Right ventricle myocardium superior (tissue), 1 donor: Measurements from ENCODE around the gene MESD. TPM values are rescaled to one million over a fixed set of nuclear protein-coding genes. Genes with fewer than 3 reads are reported as not detected.

Source experiments
- ATAC-seq: fragments of 200-7000 bp; cut with Tn5 transposase; one replicate; pipeline ENCODE4 v1.9.1; 2020; ENCODE audit warnings: mild to moderate bottlenecking; ENCODE audit not compliant: poor library complexity
- DNase-seq: peaks from one replicate; pipeline ENCODE4 v3.0.0-alpha.2; 2020
- intact Hi-C: fragments of 100-400 bp; cut with DNase I; formaldehyde crosslinking; loops from one replicate; pipeline ENCODE4 v1.11.2; 2022
- total RNA-seq: library from RNA; stranded (reverse); fragmentation: NEBNext Ultra II Directional; extraction: Animal tissue kit (Norgen Biotek cat#: 25700); gene quantifications from one replicate; pipeline ENCODE4 v1.2.1, GENCODE V29; 2021
- donor health status: DM: no; HTN: yes; CAD: no; lungs with severe emphysema.

The MESD gene
- total RNA-seq, 1 donor from 2014 or later = 12.5 TPM

GRCh38 chr15:80950291-80951078 lies 39.1 kb downstream of the MESD start:
- no peak for DNase-seq
- no peak for ATAC-seq
- intact Hi-C loops = no loop called here

- no peak for DNase-seq
Observed at GRCh38 chr15:80949756-80950155, 39.9 kb downstream of the MESD start.

DNA sequence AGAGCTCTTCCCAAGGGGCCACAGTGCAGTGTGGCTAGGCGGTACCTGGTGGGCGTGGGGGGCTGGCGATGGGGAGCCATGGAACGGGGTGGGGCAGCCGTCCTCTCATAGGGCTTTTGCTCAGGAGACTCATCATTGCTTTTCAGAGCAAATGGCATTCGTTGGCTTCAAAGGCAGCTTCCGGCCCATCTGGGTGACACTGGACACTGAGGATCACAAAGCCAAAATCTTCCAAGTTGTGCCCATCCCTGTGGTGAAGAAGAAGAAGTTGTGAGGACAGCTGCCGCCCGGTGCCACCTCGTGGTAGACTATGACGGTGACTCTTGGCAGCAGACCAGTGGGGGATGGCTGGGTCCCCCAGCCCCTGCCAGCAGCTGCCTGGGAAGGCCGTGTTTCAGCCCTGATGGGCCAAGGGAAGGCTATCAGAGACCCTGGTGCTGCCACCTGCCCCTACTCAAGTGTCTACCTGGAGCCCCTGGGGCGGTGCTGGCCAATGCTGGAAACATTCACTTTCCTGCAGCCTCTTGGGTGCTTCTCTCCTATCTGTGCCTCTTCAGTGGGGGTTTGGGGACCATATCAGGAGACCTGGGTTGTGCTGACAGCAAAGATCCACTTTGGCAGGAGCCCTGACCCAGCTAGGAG lies 40.8 kb downstream of the MESD start:
- no peak for DNase-seq
- no peak for ATAC-seq
- intact Hi-C loops = no loop called here

More at GRCh38 chr15:80949756-80950155, 39.9 kb downstream of the MESD start:
- ATAC-seq = no peak
- intact Hi-C loops = no loop called here

- intact Hi-C loops = no loop called here
- no peak for DNase-seq
- ATAC-seq = no peak
Observed at GRCh38 chr15:80946576-80946975, 43.0 kb downstream of the MESD start.

DNA sequence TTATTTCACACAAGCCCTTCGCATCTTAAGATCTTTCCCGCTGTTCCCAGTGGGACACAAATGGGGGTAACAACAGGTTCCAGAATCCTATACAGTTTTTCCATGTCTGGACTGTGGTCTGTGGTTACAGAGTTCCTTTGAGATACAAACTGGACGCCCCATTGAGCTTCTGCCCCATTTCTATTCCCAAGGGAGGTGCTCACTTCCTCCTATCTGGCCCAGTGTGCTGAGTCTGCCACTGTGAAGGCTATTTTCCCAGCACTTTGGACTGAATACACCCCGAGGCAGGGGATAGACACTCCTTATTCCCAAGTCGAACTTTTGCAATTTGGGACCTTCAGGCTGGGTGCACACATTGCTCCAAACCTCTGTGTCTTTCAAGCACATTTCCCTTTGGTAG lies 44.0 kb downstream of the MESD start:
- intact Hi-C loops = no loop called here
- ATAC-seq (no peak), DNase-seq (no peak)

GRCh38 chr15:80944818-80945217 lies 44.8 kb downstream of the MESD start:
- intact Hi-C loops = no loop called here
- ATAC-seq (no peak), DNase-seq (no peak)

DNA sequence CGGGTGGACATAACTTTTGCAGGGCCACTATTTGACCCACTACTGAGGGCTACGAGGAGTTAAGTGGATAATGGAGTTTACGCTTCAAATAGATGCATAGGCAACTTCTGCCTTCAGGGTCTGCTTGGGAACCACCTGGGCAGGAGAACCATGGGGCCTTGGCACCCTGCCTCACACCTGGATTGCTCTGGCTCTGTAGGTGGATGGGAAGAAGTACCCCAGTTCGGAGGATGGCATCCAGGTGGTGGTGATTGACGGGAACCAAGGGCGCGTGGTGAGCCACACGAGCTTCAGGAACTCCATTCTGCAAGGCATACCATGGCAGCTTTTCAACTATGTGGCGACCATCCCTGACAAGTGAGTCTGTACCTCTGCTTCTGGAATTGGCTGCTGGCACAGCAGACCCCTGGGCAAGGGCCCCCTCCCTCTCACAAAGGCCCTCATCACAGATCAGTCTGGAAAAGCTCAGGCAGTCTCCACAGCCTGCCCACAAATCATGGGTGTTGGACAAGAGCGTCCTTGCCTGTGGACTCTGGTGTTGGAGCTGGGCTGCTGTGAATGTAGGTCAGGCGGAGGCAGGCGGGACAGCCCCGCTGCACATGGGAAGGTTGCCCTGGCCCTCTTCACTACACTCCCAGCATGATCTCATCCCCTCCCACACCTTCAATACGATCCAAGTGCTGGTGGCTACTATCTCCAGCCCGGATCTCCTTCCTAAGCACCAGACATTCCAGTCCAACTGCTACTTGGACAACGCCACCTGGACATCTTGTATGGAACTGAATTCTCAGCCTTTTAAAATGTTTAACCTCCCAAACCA lies 46.7 kb downstream of the MESD start:
- DNase-seq = peak; percentile 51
- peak; percentile 80 for ATAC-seq
- intact Hi-C loops = no loop called here

DNA sequence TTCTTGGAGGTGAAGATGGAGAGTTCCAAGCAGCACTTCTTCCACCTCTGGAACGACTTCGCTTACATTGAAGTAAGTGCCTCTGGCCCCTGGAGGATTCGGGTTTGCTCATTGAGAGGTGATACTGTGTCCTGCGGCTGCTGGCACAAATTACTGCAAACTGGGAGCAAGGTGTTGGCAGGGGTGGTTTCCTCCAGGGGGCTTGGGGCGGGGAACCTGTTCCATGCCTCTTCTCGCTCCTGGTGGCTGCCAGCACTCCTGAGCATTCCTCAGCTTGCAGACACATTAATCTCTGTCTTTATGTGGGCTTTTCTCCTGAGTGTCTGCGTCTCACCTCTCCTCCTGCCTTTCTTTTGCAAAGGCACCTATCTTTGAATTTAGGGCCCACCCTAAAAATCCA lies 47.4 kb downstream of the MESD start:
- intact Hi-C loops = no loop called here
- DNase-seq (no peak), ATAC-seq (no peak)

DNA sequence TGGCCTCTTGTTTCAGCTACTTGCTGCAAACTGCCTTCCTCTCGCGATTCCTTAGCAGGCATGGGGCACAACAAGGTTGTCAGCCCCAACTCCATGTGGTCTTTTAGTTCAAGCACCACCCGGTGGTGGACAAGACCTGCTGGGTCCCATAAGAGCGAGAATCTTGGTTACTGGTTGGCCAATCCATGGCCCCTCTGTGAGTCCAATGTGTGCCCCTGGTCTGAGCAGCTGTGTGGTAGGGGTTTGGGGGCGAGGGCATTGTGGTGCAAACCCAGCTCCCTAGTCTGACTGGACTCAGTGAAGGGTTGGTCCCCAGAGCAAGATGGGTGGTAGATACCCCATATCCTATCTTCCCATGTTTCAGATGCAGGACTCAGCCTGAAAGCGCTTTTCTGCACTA lies 48.8 kb downstream of the MESD start:
- DNase-seq (no peak), ATAC-seq (no peak)
- intact Hi-C loops = no loop called here

GRCh38 chr15:80940331-80940730 lies 49.3 kb downstream of the MESD start:
- intact Hi-C loops = no loop called here
- ATAC-seq (no peak), DNase-seq (no peak)

DNA sequence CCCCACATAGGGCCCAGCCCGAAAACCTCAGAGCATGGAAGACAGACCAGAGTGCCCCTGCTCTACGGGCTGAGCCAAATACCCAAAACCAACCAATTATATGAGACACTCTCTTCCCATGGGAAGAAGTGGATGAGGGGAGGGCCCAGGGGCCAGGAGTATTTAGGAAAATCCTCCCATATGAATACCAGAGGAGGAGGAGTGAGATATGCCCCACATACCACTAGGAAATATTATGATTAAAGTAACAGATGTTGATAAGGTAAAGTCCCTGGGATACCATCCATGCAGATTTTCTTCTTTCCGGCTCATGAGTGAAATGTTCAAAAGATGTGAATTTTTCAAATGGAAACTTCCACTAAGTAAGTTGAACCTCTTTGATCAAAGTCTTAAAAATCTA lies 50.4 kb downstream of the MESD start:
- ATAC-seq = no peak
- no peak for DNase-seq
- intact Hi-C loops = no loop called here

- intact Hi-C loops = no loop called here
- no peak for DNase-seq
- no peak for ATAC-seq
Observed at GRCh38 chr15:80937718-80938117, 51.9 kb downstream of the MESD start.

DNA sequence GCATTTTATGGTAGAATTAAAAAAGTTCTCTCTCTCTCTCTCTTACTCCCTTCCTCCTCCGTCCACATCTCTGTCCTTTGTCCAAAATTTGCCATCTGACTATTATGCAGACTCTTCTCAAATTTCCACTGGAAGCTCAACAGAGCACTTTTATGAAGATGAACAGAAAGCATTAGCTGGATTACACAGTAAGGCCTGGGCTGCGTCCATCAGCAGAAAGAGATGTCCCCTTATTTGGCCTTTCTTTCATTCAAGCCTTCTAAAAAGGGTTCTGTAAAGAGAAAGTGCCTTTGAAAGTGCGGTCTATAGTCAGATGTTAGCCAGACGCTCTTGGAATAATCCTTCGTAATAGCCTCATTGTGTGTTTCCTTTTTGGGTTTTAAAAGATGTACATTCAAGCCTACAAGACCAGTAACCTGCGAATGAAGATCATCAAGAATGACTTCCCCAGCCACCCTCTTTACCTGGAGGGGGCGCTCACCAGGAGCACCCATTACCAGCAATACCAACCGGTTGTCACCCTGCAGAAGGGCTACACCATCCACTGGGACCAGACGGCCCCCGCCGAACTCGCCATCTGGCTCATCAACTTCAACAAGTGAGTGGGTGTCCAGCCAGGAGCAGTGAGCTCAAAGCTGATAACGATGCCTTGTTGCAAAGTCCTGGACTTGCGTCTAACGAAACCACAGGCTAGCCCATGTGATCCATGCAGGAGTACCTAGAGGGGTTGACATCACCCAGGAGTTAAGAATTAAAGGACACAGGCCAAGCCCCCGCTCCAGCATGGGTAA lies 53.1 kb downstream of the MESD start:
- ATAC-seq (no peak), DNase-seq (no peak)
- intact Hi-C loops = no loop called here

- intact Hi-C loops = no loop called here
- peak; percentile 44 for ATAC-seq
- no peak for DNase-seq
Observed at GRCh38 chr15:80934761-80935221, 54.8 kb downstream of the MESD start.

DNA sequence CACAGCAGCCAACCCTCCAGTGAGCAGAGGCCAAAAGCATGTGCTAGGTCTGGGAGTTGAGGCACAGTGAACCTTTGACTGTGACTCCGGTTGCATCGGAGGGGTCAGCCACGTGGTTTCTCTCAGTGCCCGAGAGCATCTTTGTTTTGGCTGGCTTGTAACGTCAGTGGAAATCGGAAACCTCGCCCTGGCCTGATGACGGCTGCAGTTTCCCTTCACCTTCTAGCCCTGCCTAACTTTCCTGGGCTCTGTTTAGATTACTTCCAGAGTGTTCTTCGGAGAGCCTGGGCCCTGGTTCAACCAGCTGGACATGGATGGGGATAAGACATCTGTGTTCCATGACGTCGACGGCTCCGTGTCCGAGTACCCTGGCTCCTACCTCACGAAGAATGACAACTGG lies 56.6 kb downstream of the MESD start:
- intact Hi-C loops = no loop called here

GRCh38 chr15:80932513-80932815 lies 57.2 kb downstream of the MESD start:
- intact Hi-C loops = no loop called here
- DNase-seq (no peak), ATAC-seq (no peak)

More for the DNA sequence above, 56.6 kb downstream of the MESD start:
- peak; percentile 66 for ATAC-seq
- DNase-seq = peak; percentile 56

GRCh38 chr15:80931721-80932512 lies 57.7 kb downstream of the MESD start:
- intact Hi-C loops = no loop called here
- ATAC-seq (no peak), DNase-seq (no peak)

DNA sequence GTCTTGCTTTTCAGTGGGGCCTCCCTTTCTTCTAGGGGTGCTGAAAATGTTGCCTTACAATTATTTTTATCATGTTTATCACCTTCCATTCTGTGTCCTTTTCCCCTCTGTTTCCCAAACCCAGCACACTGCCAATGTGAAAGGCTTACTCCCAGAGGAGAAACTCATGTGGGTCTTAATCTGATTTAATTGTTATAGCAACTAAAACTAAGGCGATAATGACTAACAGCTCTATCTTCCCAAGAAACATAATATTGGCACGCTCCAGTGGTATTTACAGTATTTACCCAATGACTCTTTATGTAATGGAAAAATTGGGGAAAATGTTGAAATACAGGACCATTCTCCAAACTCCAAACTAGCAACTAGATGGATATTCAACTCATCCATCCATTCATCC lies 58.4 kb downstream of the MESD start:
- ATAC-seq = no peak
- intact Hi-C loops = no loop called here
- DNase-seq = no peak
